ENCODE results near the gene ITPR3.

DNA sequence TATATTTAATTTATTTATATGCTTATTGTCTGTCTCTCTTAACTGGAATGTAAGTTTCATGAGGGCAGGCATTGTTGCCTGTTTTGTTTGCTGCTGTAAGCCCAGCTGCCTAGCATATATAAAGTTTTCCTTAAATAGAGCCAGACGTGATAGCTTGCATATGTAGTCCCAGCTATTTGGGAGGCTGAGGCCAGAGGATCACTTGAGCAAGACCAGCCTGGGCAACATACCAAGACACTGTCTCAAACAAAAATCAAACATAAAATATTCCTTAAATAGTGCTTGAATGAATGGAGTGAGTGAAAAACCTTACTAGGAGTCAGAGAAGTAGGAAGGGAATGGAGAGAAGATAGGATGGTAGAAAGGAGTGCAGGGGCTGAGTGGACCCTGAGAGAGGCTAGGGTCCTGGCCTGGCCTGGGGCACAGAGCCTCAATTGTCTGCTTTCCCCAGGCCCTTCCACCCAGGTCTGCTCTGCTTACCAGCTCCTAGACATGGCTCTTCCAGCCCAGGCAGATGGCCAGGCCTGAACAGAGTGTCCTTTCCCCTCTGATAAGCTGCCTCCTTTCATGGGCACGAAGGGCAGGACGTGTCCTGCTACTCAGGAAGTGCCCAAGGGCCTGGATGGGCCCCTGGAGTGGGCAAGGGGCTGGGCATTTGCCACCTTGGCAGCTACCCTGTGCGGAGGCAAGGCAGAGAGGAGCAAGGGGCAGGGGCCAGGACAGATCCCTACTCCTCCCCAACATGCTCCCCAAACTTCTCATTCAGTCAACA is 23.4 kb upstream of the ITPR3 start:
- no peak for TF ChIP-seq POLR2AphosphoS5 (IDR thresholded peaks at IDR 0.05)
- TF ChIP-seq POLR2A (IDR thresholded peaks at IDR 0.05): no peak
- TF ChIP-seq, protein P1, sequence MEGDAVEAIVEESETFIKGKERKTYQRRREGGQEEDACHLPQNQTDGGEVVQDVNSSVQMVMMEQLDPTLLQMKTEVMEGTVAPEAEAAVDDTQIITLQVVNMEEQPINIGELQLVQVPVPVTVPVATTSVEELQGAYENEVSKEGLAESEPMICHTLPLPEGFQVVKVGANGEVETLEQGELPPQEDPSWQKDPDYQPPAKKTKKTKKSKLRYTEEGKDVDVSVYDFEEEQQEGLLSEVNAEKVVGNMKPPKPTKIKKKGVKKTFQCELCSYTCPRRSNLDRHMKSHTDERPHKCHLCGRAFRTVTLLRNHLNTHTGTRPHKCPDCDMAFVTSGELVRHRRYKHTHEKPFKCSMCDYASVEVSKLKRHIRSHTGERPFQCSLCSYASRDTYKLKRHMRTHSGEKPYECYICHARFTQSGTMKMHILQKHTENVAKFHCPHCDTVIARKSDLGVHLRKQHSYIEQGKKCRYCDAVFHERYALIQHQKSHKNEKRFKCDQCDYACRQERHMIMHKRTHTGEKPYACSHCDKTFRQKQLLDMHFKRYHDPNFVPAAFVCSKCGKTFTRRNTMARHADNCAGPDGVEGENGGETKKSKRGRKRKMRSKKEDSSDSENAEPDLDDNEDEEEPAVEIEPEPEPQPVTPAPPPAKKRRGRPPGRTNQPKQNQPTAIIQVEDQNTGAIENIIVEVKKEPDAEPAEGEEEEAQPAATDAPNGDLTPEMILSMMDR (IDR thresholded peaks at IDR 0.05): no peak
